Measurements from ENCODE around the gene GP1BB. TPM values are rescaled to one million over a fixed set of nuclear protein-coding genes. Genes with fewer than 3 reads are reported as not detected.

Gene GP1BB
- total RNA-seq, 1 experiment from 2014 or later, result 3.6 TPM

DNA sequence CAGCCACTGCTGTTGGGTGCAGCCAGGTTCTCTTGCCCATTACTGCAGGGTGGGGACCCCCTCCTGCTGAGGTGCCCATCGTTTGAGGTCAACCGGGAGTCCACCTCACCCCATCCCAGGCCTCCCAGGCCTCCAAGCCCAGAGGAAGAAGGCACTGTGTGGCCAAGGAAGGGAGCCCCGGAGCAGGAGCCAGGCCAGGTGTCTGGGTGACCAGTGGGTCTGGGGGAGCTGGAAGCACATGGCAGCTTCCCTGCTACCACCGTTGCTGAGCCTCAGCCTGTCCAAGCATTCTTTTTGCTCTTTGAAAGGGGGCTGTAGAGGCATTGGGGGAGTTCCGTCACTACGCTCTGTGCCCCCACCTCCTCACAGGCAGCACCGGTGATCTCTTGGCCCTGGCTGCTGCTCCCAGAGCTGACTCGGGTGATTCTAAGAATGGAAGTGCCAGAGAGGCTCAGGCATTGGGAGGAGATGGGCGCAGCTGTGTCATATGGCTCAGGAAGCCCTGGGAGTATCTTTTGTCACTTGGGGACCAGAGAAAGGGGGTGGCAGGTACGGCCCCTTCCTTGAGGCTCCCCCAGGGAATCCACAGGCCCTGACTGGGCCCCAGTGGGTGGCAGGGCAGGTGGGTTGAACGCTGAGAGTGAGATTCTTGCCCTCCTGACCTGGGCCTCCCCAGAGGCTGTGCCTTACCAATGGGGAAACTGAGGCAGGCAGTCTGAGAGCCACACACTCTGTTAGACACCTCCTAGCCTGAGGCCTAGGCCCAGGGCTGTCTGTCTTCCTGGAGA is 7.1 kb upstream of the GP1BB start:
- no peak for DNase-seq (ENCODE audit: low read depth, low spot score)
- no peaks in the 10 kb centered on the region for H3K27me3 ChIP-seq (ENCODE audit: control insufficient read depth, insufficient read depth, low read length)
- no peak overlapping the region for H3K4me3 ChIP-seq (ENCODE audit: low read depth in 2 of 2, low read length in 2 of 2)
- TF ChIP-seq, protein P1, sequence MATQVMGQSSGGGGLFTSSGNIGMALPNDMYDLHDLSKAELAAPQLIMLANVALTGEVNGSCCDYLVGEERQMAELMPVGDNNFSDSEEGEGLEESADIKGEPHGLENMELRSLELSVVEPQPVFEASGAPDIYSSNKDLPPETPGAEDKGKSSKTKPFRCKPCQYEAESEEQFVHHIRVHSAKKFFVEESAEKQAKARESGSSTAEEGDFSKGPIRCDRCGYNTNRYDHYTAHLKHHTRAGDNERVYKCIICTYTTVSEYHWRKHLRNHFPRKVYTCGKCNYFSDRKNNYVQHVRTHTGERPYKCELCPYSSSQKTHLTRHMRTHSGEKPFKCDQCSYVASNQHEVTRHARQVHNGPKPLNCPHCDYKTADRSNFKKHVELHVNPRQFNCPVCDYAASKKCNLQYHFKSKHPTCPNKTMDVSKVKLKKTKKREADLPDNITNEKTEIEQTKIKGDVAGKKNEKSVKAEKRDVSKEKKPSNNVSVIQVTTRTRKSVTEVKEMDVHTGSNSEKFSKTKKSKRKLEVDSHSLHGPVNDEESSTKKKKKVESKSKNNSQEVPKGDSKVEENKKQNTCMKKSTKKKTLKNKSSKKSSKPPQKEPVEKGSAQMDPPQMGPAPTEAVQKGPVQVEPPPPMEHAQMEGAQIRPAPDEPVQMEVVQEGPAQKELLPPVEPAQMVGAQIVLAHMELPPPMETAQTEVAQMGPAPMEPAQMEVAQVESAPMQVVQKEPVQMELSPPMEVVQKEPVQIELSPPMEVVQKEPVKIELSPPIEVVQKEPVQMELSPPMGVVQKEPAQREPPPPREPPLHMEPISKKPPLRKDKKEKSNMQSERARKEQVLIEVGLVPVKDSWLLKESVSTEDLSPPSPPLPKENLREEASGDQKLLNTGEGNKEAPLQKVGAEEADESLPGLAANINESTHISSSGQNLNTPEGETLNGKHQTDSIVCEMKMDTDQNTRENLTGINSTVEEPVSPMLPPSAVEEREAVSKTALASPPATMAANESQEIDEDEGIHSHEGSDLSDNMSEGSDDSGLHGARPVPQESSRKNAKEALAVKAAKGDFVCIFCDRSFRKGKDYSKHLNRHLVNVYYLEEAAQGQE (IDR thresholded peaks at IDR 0.05; ENCODE audit: insufficient read depth in 1 of 2, low read depth in 2 of 2, low read length in 1 of 2), result no peak
- TF ChIP-seq POLR2AphosphoS5 (IDR thresholded peaks at IDR 0.05; ENCODE audit: low read depth, low read length) (no peak), CTCF (IDR thresholded peaks at IDR 0.05) (no peak), TCF7L2 (IDR thresholded peaks at IDR 0.05; ENCODE audit: low read depth, low read length) (no peak), SIN3A (IDR thresholded peaks at IDR 0.05; ENCODE audit: borderline replicate concordance, insufficient read depth, low read depth, low read length) (no peak)
- no peaks in the 10 kb centered on the region for H3K9me3 ChIP-seq (ENCODE audit: control insufficient read depth, insufficient read depth, low read depth, low read length)
- no peak overlapping the region for H3K27ac ChIP-seq (ENCODE audit: low read length)
- H3K36me3 ChIP-seq (ENCODE audit: control insufficient read depth, insufficient read depth, low read length), result no peaks in the 10 kb centered on the region
- no peaks in the 10 kb centered on the region for H3K4me1 ChIP-seq (ENCODE audit: control insufficient read depth, insufficient read depth, low read length)
- ATAC-seq, result no peak
- POLR2A ChIA-PET, result interaction anchor here (0.6 kb wide), 1 partner anchor 29 kb away, joined by 6 read pairs; no protein-coding TSS in a partner anchor
- in situ Hi-C loops (cut with HindIII; ENCODE audit: low pct_unique_long_range_greater_than_20kb, low sequenced_read_pairs), result no loop called here
- CTCF ChIA-PET, result no interaction called here
- BruUV-seq (replicated peaks), result no TSS peak
- intact Hi-C loops (cut with micrococcal nuclease; ENCODE audit: unreplicated experiment), result no loop called here

DNA sequence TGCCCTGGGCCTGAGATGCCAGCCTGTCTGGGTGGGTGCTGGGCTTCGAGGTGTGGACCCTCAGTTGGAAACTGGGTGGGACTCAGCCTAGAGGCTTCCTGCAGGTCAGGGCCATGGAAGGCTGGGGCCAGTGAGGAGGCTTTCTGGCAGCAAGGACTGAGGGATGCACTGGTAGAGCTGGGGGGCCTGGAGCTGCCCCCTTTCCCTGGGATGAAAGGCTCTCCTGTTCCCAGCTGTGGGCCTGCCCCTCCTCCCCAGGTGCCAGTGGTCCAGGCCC is 6.6 kb upstream of the GP1BB start:
- POLR2A ChIA-PET, result interaction anchor here (0.6 kb wide), 1 partner anchor 30 kb away, joined by 6 read pairs; no protein-coding TSS in a partner anchor
- Histone ChIP-seq H3K27ac (ENCODE audit: low read length) (no peak overlapping the region), H3K4me1 (ENCODE audit: control insufficient read depth, insufficient read depth, low read length) (no peaks in the 10 kb centered on the region), H3K4me3 (ENCODE audit: low read depth in 2 of 2, low read length in 2 of 2) (no peak overlapping the region), H3K36me3 (ENCODE audit: control insufficient read depth, insufficient read depth, low read length) (no peaks in the 10 kb centered on the region), H3K9me3 (ENCODE audit: control insufficient read depth, insufficient read depth, low read depth, low read length) (no peaks in the 10 kb centered on the region), H3K27me3 (ENCODE audit: control insufficient read depth, insufficient read depth, low read length) (no peaks in the 10 kb centered on the region)
- CTCF ChIA-PET, result no interaction called here
- intact Hi-C loops (cut with micrococcal nuclease; ENCODE audit: unreplicated experiment), result no loop called here
- DNase-seq (ENCODE audit: low read depth, low spot score) (no peak), ATAC-seq (no peak)
- in situ Hi-C loops (cut with HindIII; ENCODE audit: low pct_unique_long_range_greater_than_20kb, low sequenced_read_pairs), result no loop called here
- no TSS peak for BruUV-seq (replicated peaks)
- no peak for TF ChIP-seq CTCF (IDR thresholded peaks at IDR 0.05)
- TF ChIP-seq POLR2AphosphoS5 (IDR thresholded peaks at IDR 0.05; ENCODE audit: low read depth, low read length), result no peak
- TF ChIP-seq, protein P1 (IDR thresholded peaks at IDR 0.05; ENCODE audit: insufficient read depth in 1 of 2, low read depth in 2 of 2, low read length in 1 of 2), result no peak
- no peak for TF ChIP-seq TCF7L2 (IDR thresholded peaks at IDR 0.05; ENCODE audit: low read depth, low read length)
- TF ChIP-seq SIN3A (IDR thresholded peaks at IDR 0.05; ENCODE audit: borderline replicate concordance, insufficient read depth, low read depth, low read length), result no peak
